Tibial nerve (tissue), 3 donors: ENCODE measurements around the gene QKI.

Source experiments
- POLR2A ChIP-seq, 2 donors: fragments of 450-650 bp; IDR thresholded peaks; one replicate each; pipeline ENCODE4 v1.6.1; 2017; ENCODE audit warnings: antibody characterized with exemption in 2 of 2, mild to moderate bottlenecking in 2 of 2, moderate library complexity in 2 of 2
- TF ChIP-seq, protein P1 (sequence below), 5 experiments: fragments of 200-600 bp in 3 of 5; fragments of 450-650 bp in 2 of 5; sonication (generic) in 3 of 5; IDR thresholded peaks; one replicate each; pipeline ENCODE4 v1.5.1; 2016 to 2019; ENCODE audit warnings: antibody characterized with exemption in 5 of 5, mild to moderate bottlenecking in 3 of 5, moderate library complexity in 2 of 5

DNA sequence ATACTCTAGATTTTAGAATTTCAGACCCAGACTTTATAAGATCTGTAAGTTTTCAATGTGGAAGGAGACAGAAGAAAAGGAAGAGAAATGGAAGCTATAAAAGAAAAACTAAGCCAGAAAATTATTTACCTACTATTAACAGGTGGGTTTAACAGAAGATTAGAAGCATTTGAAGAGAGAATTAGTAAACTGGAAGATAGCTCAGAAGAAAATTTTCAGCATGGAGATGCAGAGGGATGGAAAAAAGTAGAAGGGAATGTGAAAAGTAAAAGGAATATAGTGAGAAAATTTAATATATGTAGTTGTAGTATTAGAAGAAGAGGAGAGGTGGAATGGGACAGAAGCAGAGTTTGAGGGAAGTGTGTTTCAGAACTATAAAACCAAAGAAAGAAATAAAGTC is 56.1 kb downstream of the QKI start:
- TF ChIP-seq, protein P1, sequence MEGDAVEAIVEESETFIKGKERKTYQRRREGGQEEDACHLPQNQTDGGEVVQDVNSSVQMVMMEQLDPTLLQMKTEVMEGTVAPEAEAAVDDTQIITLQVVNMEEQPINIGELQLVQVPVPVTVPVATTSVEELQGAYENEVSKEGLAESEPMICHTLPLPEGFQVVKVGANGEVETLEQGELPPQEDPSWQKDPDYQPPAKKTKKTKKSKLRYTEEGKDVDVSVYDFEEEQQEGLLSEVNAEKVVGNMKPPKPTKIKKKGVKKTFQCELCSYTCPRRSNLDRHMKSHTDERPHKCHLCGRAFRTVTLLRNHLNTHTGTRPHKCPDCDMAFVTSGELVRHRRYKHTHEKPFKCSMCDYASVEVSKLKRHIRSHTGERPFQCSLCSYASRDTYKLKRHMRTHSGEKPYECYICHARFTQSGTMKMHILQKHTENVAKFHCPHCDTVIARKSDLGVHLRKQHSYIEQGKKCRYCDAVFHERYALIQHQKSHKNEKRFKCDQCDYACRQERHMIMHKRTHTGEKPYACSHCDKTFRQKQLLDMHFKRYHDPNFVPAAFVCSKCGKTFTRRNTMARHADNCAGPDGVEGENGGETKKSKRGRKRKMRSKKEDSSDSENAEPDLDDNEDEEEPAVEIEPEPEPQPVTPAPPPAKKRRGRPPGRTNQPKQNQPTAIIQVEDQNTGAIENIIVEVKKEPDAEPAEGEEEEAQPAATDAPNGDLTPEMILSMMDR (IDR thresholded peaks at IDR 0.05): no peak
- no peak for TF ChIP-seq POLR2A (IDR thresholded peaks at IDR 0.05)
